ENCODE measurements around the gene VHLL. TPM values are rescaled to one million over a fixed set of nuclear protein-coding genes. Genes with fewer than 3 reads are reported as not detected.

The VHLL gene
- total RNA-seq, 1 donor from 2014 or later, result not detected

DNA sequence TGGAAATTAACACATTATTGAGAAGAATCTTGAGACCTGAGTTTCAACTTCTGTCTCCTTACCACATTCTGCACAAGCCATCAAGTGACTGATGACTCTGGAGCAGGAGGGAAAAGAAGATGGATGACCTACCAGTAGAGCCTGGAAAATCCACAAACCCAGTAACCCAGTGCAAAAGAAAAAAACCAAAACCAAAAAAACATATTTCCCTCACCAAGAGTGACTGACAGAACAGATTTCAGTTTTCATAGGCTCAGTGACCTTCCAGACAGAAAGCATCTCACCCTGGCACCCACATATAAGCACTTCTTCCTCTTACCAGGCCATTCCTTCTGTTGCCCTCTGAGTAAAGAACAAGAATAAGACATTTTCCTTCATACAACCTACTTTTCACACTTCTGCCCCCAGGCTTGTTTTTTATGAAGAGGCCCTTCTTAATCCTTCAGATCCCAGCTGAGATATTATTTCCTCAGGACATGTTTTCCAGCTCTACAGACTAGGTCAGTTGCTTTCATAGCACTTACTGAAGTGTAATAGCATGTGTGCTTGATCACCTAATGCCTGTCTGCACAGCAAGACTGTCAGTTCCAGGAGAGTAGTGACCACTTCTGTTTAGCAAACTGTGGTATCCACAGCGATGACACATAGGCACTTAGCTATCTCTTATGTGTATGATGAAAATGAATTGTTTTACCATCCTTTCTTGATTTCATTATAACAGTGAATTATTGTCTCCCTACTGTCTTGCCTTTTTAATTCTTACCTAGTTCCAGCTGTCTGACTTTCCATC, 43.3 kb upstream of the VHLL start:
- Histone ChIP-seq H3K36me3 (no peaks in the 10 kb centered on the region), H3K4me1 (peaks cover 1% of the 10 kb centered on the region), H3K4me3 (no peak overlapping the region), H3K27me3 (no peaks in the 10 kb centered on the region), H3K9me3 (no peaks in the 10 kb centered on the region), H3K27ac (no peak overlapping the region)
- intact Hi-C loops (cut with DNase I), result no loop called here
- TF ChIP-seq, protein P1, sequence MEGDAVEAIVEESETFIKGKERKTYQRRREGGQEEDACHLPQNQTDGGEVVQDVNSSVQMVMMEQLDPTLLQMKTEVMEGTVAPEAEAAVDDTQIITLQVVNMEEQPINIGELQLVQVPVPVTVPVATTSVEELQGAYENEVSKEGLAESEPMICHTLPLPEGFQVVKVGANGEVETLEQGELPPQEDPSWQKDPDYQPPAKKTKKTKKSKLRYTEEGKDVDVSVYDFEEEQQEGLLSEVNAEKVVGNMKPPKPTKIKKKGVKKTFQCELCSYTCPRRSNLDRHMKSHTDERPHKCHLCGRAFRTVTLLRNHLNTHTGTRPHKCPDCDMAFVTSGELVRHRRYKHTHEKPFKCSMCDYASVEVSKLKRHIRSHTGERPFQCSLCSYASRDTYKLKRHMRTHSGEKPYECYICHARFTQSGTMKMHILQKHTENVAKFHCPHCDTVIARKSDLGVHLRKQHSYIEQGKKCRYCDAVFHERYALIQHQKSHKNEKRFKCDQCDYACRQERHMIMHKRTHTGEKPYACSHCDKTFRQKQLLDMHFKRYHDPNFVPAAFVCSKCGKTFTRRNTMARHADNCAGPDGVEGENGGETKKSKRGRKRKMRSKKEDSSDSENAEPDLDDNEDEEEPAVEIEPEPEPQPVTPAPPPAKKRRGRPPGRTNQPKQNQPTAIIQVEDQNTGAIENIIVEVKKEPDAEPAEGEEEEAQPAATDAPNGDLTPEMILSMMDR (IDR thresholded peaks at IDR 0.05), result no peak
- TF ChIP-seq POLR2A (IDR thresholded peaks at IDR 0.05), result no peak
- TF ChIP-seq POLR2AphosphoS5 (IDR thresholded peaks at IDR 0.05; ENCODE audit: insufficient read depth in 1 of 2, low read depth in 1 of 2), result no peak
- no peak for DNase-seq (ENCODE audit: extremely low spot score in 2 of 2)

DNA sequence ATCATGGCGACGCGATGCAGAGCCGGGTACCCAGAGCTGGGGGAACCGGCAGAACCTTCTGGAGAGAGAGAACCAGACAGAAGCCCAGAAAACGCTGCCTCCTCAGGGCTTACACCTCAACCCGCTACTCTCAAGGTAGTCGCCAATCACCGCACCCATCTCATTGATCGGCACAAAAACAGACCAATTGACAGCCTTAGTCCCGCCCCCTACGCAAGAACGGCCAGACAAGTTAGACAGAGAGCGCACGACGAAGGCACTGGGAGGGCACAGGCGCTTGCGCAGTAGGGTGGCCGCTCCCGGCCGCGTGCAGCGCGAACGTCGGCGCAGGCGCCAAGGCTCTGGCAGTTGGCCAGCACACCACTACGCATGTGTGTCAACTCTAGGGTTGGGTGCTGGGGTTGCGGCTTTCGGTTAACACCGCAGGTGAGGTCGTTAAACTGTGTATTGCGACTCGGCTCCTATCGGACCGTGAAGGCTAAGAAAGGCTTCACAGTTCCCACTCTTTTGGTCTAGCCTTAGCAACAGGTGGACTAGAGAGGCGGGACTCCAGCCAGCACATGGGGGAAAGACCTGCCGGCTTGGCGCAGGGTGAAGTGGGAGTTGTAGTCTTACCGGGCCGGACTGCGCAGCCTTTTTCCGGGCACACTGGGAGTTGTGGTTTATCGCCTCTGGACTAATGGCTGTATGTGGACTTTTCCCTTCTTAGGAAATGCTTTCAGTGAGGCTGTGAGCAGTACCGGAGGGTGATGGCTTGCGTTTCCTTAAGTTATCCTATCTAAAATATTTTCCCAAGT, 39.3 kb upstream of the VHLL start, which contains the start of the genes CCT3 and TSACC:
CCT3 (minus strand) TSS at position 113 of the 797 bp plus-strand sequence; CDS start at position 5, 108 bp downstream.
TSACC (plus strand) TSS at position 347 of the 797 bp plus-strand sequence. CDS start 1,232 bp downstream, outside the sequence.
- Histone ChIP-seq H3K4me3 (peak within 1 kb of the TSS; percentile 77 to 96), H3K27me3 (no peaks in the 10 kb centered on the region), H3K27ac (peak within 1 kb of the TSS; percentile 92), H3K4me1 (peaks cover 21% of the 10 kb centered on the region), H3K9me3 (no peaks in the 10 kb centered on the region), H3K36me3 (peaks cover 0 to 25% of the 10 kb centered on the region in 2 donors)
- peak in 1 of 2 donors; percentile 59 for TF ChIP-seq POLR2A (IDR thresholded peaks at IDR 0.05)
- peak; percentile 89 to 96 for TF ChIP-seq POLR2AphosphoS5 (IDR thresholded peaks at IDR 0.05; ENCODE audit: insufficient read depth in 1 of 2, low read depth in 1 of 2)
- TF ChIP-seq, protein P1 (IDR thresholded peaks at IDR 0.05), result no peak
- intact Hi-C loops (cut with DNase I), result no loop called here
- DNase-seq (ENCODE audit: extremely low spot score in 2 of 2), result peak; percentile 99

DNA sequence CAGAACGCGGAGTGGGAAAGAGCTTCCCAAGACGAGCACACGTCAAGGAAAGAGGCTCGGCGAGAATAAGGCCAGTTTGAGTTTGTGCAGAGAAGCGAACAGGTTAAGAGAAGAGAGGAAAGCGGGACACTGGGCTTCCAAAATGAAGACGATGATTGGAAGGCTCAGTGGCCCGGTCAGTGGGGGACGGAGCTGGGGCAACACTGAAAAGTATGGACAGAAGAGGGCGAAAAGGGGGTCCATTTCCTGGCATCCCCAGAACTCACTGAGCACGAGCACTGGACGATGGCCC, 38.7 kb upstream of the VHLL start:
- intact Hi-C loops (cut with DNase I), result no loop called here
- TF ChIP-seq POLR2AphosphoS5 (IDR thresholded peaks at IDR 0.05; ENCODE audit: insufficient read depth in 1 of 2, low read depth in 1 of 2) (no peak), POLR2A (IDR thresholded peaks at IDR 0.05) (no peak)
- TF ChIP-seq, protein P1 (IDR thresholded peaks at IDR 0.05), result no peak
- Histone ChIP-seq H3K4me3 (peak overlapping the region; percentile 77 to 96), H3K36me3 (peaks cover 0 to 31% of the 10 kb centered on the region in 2 donors), H3K9me3 (no peaks in the 10 kb centered on the region), H3K27ac (peak overlapping the region; percentile 92), H3K4me1 (peaks cover 21% of the 10 kb centered on the region), H3K27me3 (no peaks in the 10 kb centered on the region)
- no peak for DNase-seq (ENCODE audit: extremely low spot score in 2 of 2)

DNA sequence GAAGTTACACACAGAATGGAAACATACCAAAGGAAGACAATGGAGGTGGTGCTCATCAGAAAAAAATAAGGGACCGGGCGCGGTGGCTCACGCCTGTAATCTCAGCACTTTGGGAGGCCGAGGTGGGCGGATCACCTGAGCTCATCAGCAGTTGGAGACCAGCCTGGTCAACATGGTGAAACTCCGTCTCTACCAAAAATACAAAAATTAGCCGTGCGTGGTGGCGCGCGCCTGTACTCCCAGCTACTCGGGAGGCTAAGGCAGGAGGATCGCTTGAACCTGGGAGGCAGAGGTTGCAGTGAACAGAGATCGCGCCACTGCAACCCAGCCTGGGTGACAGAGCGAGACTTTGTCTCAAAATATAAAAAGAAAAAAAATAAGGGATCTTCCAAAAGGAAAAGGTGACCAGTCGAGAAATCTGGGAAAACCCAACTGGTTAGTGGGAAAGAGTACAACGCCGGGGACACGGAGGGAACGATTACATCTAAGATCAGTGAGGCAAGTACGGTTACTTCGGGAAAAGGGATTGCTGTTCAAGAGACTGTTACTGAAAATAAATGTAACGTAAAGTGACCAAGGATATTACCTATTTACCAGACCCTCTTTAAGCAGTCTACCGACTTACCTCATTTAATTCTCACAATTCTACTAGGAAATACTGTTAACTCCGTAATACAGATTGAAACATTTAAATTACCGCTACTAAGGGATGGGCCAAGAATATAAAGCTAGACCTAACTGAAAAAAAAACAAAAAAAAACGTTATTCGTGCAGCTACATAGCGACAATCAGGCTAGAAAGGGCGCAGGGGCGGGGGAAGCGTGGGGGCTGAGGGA, 38.2 kb upstream of the VHLL start:
- peak overlapping the region; percentile 92 for H3K27ac ChIP-seq
- no peaks in the 10 kb centered on the region for H3K27me3 ChIP-seq
- H3K36me3 ChIP-seq, result peaks cover 0 to 37% of the 10 kb centered on the region in 2 donors
- intact Hi-C loops (cut with DNase I), result no loop called here
- H3K9me3 ChIP-seq, result no peaks in the 10 kb centered on the region
- peaks cover 21% of the 10 kb centered on the region for H3K4me1 ChIP-seq
- peak overlapping the region; percentile 77 to 96 for H3K4me3 ChIP-seq
- no peak for DNase-seq (ENCODE audit: extremely low spot score in 2 of 2)
- no peak for TF ChIP-seq POLR2A (IDR thresholded peaks at IDR 0.05)
- no peak for TF ChIP-seq POLR2AphosphoS5 (IDR thresholded peaks at IDR 0.05; ENCODE audit: insufficient read depth in 1 of 2, low read depth in 1 of 2)
- TF ChIP-seq, protein P1 (IDR thresholded peaks at IDR 0.05), result no peak

Measured in vagina (tissue), 2 donors.